Vagina (tissue), 2 donors: ENCODE measurements around the gene LRRC74A. TPM values are rescaled to one million over a fixed set of nuclear protein-coding genes. Genes with fewer than 3 reads are reported as not detected.

Source experiments
- DNase-seq, 2 donors: peaks; one replicate each; pipeline ENCODE4 v3.0.0-alpha.2; 2017; ENCODE audit errors: extremely low spot score in 2 of 2
- H3K27ac ChIP-seq: fragments of 200-600 bp; sonication (generic); one replicate; pipeline ENCODE4 v1.5.1; 2019
- H3K27me3 ChIP-seq: fragments of 200-600 bp; sonication (generic); one replicate; pipeline ENCODE4 v1.5.1; 2019
- H3K36me3 ChIP-seq, 2 donors: fragments of 200-600 bp; sonication (generic); one replicate each; pipeline ENCODE4 v1.5.1; 2017 to 2019
- H3K4me1 ChIP-seq: fragments of 200-600 bp; sonication (generic); one replicate; pipeline ENCODE4 v1.5.1; 2019
- H3K4me3 ChIP-seq, 2 donors: fragments of 200-600 bp; sonication (generic); 1 replicate in 1 of 2; 2 replicates in 1 of 2; pipeline ENCODE4 v1.5.1; 2016 to 2019
- H3K9me3 ChIP-seq: fragments of 200-600 bp; sonication (generic); one replicate; pipeline ENCODE4 v1.5.1; 2019
- CTCF ChIP-seq, 3 experiments: fragments of 450-650 bp in 2 of 3; fragments of 200-600 bp in 1 of 3; sonication (generic) in 1 of 3; IDR thresholded peaks; one replicate each; pipeline ENCODE4 v1.5.1; 2017 to 2019; ENCODE audit warnings: antibody characterized with exemption in 3 of 3, mild to moderate bottlenecking in 2 of 3, moderate library complexity in 2 of 3
- POLR2A ChIP-seq, 2 donors: fragments of 450-650 bp; IDR thresholded peaks; one replicate each; pipeline ENCODE4 v1.6.1; 2017; ENCODE audit warnings: antibody characterized with exemption in 2 of 2, mild to moderate bottlenecking in 2 of 2, moderate library complexity in 2 of 2
- POLR2AphosphoS5 ChIP-seq, 2 donors: sonication (generic); formaldehyde crosslinking; IDR thresholded peaks; one replicate each; pipeline ENCODE4 v1.9.0; 2017; ENCODE audit warnings: antibody characterized with exemption in 2 of 2, mild to moderate bottlenecking in 2 of 2, low read depth in 1 of 2; ENCODE audit not compliant: insufficient read depth in 1 of 2
- intact Hi-C: fragments of 100-400 bp; cut with DNase I; formaldehyde crosslinking; loops from one replicate; pipeline ENCODE4 v1.15.1; 2023
- total RNA-seq: library from RNA; depleted of rRNA; stranded (reverse); fragments of >200 nt; gene quantifications from one replicate; pipeline ENCODE4 v1.2.3, GENCODE V29; 2016

LRRC74A gene
- total RNA-seq, 1 donor from 2014 or later, result not detected

- H3K4me3 ChIP-seq, result peak overlapping the region in 1 of 2 donors; percentile 12
- intact Hi-C loops, result loop anchor here (5.0 kb wide), 2 partner anchors 108 to 123 kb away; partner anchors contain the start of gene IRF2BPL
These were observed 92.7 kb downstream of the LRRC74A start for GRCh38 chr14:76918782-76919394.

More at GRCh38 chr14:76918782-76919394, 92.7 kb downstream of the LRRC74A start:
- peak in 1 of 2 donors; percentile 99 for DNase-seq
- Histone ChIP-seq H3K27ac (peak overlapping the region; percentile 83), H3K4me1 (peaks cover 78% of the 10 kb centered on the region), H3K36me3 (no peaks in the 10 kb centered on the region), H3K27me3 (no peaks in the 10 kb centered on the region), H3K9me3 (no peaks in the 10 kb centered on the region)
- TF ChIP-seq POLR2A (IDR thresholded peaks at IDR 0.05), result no peak
- TF ChIP-seq CTCF (IDR thresholded peaks at IDR 0.05), result peak in 1 of 3 experiments; percentile 24
- TF ChIP-seq POLR2AphosphoS5 (IDR thresholded peaks at IDR 0.05; ENCODE audit: insufficient read depth in 1 of 2, low read depth in 1 of 2), result peak; percentile 86 to 98

Other genes starting within 250 kb of the LRRC74A start
- gene VASH1, start 64.9 kb upstream of the LRRC74A start, total RNA-seq, result 6.1 TPM
- gene ANGEL1, start 13.5 kb upstream of the LRRC74A start, total RNA-seq, result 13.0 TPM
- gene IRF2BPL, start 202.3 kb downstream of the LRRC74A start, total RNA-seq, result 51.1 TPM